Osteocyte (in vitro differentiated cells): ENCODE results near the gene IFNG. TPM values are rescaled to one million over a fixed set of nuclear protein-coding genes. Genes with fewer than 3 reads are reported as not detected.

Experiments
- DNase-seq: peaks from one replicate; pipeline ENCODE4 v3.0.0; 2021; ENCODE audit warnings: mixed read lengths; ENCODE audit not compliant: unreplicated experiment; ENCODE audit errors: extremely low spot score
- H3K27ac Mint-ChIP-seq: one replicate; pipeline ENCODE4 v1.8.0; 2021; ENCODE audit warnings: mild to moderate bottlenecking, mixed read lengths; ENCODE audit not compliant: unreplicated experiment
- H3K27me3 Mint-ChIP-seq: one replicate; pipeline ENCODE4 v1.8.0; 2021; ENCODE audit warnings: mixed read lengths; ENCODE audit not compliant: unreplicated experiment
- H3K36me3 Mint-ChIP-seq: one replicate; pipeline ENCODE4 v1.8.0; 2021; ENCODE audit warnings: mixed read lengths; ENCODE audit not compliant: unreplicated experiment
- H3K4me1 Mint-ChIP-seq: one replicate; pipeline ENCODE4 v1.8.0; 2021; ENCODE audit warnings: mixed read lengths; ENCODE audit not compliant: unreplicated experiment
- H3K4me3 Mint-ChIP-seq: one replicate; pipeline ENCODE4 v1.8.0; 2021; ENCODE audit warnings: mild to moderate bottlenecking, moderate library complexity, mixed read lengths; ENCODE audit not compliant: unreplicated experiment
- H3K9me3 Mint-ChIP-seq: one replicate; pipeline ENCODE4 v1.8.0; 2021; ENCODE audit warnings: mixed read lengths; ENCODE audit not compliant: unreplicated experiment
- CTCF ChIP-seq: fragments of 200-600 bp; sonication (generic); IDR thresholded peaks from 2 replicates; pipeline ENCODE4 v1.5.0; 2021; ENCODE audit warnings: antibody characterized with exemption, mild to moderate bottlenecking, moderate library complexity
- total RNA-seq: library from RNA; stranded (reverse); gene quantifications from 2 replicates; pipeline ENCODE4 v1.2.1, GENCODE V29; 2021

IFNG gene
- total RNA-seq, 1 donor from 2014 or later: not detected

GRCh38 chr12:68200854-68201253 lies 41.3 kb upstream of the IFNG start:
- H3K9me3 Mint-ChIP-seq: no peaks in the 10 kb centered on the region
- H3K27ac Mint-ChIP-seq: no peak overlapping the region
- TF ChIP-seq CTCF: no peak
- H3K4me3 Mint-ChIP-seq: no peak overlapping the region
- no peak for DNase-seq
- no peaks in the 10 kb centered on the region for H3K4me1 Mint-ChIP-seq
- no peaks in the 10 kb centered on the region for H3K36me3 Mint-ChIP-seq
- H3K27me3 Mint-ChIP-seq: peaks cover 70% of the 10 kb centered on the region

GRCh38 chr12:68199127-68199526 lies 39.6 kb upstream of the IFNG start:
- Mint-ChIP-seq H3K4me3 (no peak overlapping the region), H3K9me3 (no peaks in the 10 kb centered on the region), H3K4me1 (no peaks in the 10 kb centered on the region), H3K27me3 (peaks cover 61% of the 10 kb centered on the region), H3K36me3 (no peaks in the 10 kb centered on the region), H3K27ac (no peak overlapping the region)
- no peak for DNase-seq
- TF ChIP-seq CTCF: no peak

- H3K4me1 Mint-ChIP-seq: no peaks in the 10 kb centered on the region
- H3K27me3 Mint-ChIP-seq: peaks cover 61% of the 10 kb centered on the region
- H3K4me3 Mint-ChIP-seq: no peak overlapping the region
- DNase-seq: no peak
- no peak overlapping the region for H3K27ac Mint-ChIP-seq
- no peaks in the 10 kb centered on the region for H3K36me3 Mint-ChIP-seq
- H3K9me3 Mint-ChIP-seq: no peaks in the 10 kb centered on the region
- no peak for TF ChIP-seq CTCF
Observed at GRCh38 chr12:68198507-68199086, 39.1 kb upstream of the IFNG start.

GRCh38 chr12:68190301-68190700 lies 30.8 kb upstream of the IFNG start:
- no peak overlapping the region for H3K27ac Mint-ChIP-seq
- H3K36me3 Mint-ChIP-seq: no peaks in the 10 kb centered on the region
- no peak for TF ChIP-seq CTCF
- no peak for DNase-seq
- H3K9me3 Mint-ChIP-seq: no peaks in the 10 kb centered on the region
- H3K4me3 Mint-ChIP-seq: no peak overlapping the region
- H3K27me3 Mint-ChIP-seq: peaks cover 54% of the 10 kb centered on the region
- H3K4me1 Mint-ChIP-seq: peaks cover 7% of the 10 kb centered on the region

- DNase-seq: no peak
- Mint-ChIP-seq H3K27ac (no peak overlapping the region), H3K27me3 (peaks cover 55% of the 10 kb centered on the region), H3K4me3 (no peak overlapping the region), H3K9me3 (no peaks in the 10 kb centered on the region), H3K36me3 (no peaks in the 10 kb centered on the region), H3K4me1 (peaks cover 7% of the 10 kb centered on the region)
- no peak for TF ChIP-seq CTCF
Observed at GRCh38 chr12:68189821-68190242, 30.3 kb upstream of the IFNG start.
